Stomach (tissue), 19 donors: ENCODE measurements around the gene DCP1A. TPM values are rescaled to one million over a fixed set of nuclear protein-coding genes. Genes with fewer than 3 reads are reported as not detected.

Source experiments
- DNase-seq, 2 donors: peaks; one replicate each; pipeline versions ENCODE4 v3.0.0 to v3.0.0-alpha.2; 2013 to 2019
- H3K27ac ChIP-seq, 5 donors: fragments of 200-600 bp in 4 of 5; sonication (generic) in 4 of 5; one replicate each; pipeline ENCODE4 v1.5.1; 2013 to 2019; ENCODE audit warnings: mild to moderate bottlenecking in 1 of 5, moderate library complexity in 1 of 5
- H3K27me3 ChIP-seq, 3 donors: fragments of 200-600 bp; sonication (generic); one replicate each; pipeline ENCODE4 v1.5.1; 2017 to 2019; ENCODE audit warnings: mixed run types in 1 of 3
- H3K36me3 ChIP-seq, 4 donors: fragments of 200-600 bp; sonication (generic); 1 replicate in 3 of 4; 2 replicates in 1 of 4; pipeline ENCODE4 v1.5.1; 2016 to 2019
- H3K4me1 ChIP-seq, 4 donors: fragments of 200-600 bp; sonication (generic); one replicate each; pipeline ENCODE4 v1.5.1; 2016 to 2019
- H3K4me3 ChIP-seq, 4 donors: fragments of 200-600 bp; sonication (generic) in 3 of 4; one replicate each; pipeline ENCODE4 v1.5.1; 2016 to 2019; ENCODE audit warnings: mild to moderate bottlenecking in 1 of 4
- H3K9me3 ChIP-seq, 4 donors: fragments of 200-600 bp; sonication (generic); one replicate each; pipeline ENCODE4 v1.5.1; 2016 to 2019
- CTCF ChIP-seq, 7 experiments: fragments of 450-650 bp in 4 of 7; fragments of 200-600 bp in 3 of 7; sonication (generic) in 3 of 7; IDR thresholded peaks; one replicate each; pipeline ENCODE4 v1.5.1; 2016 to 2019; ENCODE audit warnings: antibody characterized with exemption in 7 of 7, control low read depth in 2 of 7, mild to moderate bottlenecking in 1 of 7
- EP300 ChIP-seq: sonication (generic); formaldehyde crosslinking; IDR thresholded peaks from one replicate; pipeline ENCODE4 v1.6.1; 2017; ENCODE audit warnings: antibody characterized with exemption
- POLR2A ChIP-seq, 4 donors: fragments of 450-650 bp; IDR thresholded peaks; one replicate each; pipeline ENCODE4 v1.6.1; 2016; ENCODE audit warnings: antibody characterized with exemption in 4 of 4, control low read depth in 2 of 4, mild to moderate bottlenecking in 1 of 4, moderate library complexity in 1 of 4
- POLR2AphosphoS5 ChIP-seq, 3 donors: sonication (generic); formaldehyde crosslinking; IDR thresholded peaks; one replicate each; pipeline ENCODE4 v1.6.1; 2016; ENCODE audit warnings: antibody characterized with exemption in 3 of 3
- WGBS, 5 donors: extraction: QIAGEN DNeasy Blood & Tissue Kit in 3 of 5; methylation state at CpG; one replicate each; pipeline versions ENCODE4 v1.1.5 to v1.1.7; 2013 to 2018; 5-methylcytosine and 5-hydroxymethylcytosine counted together
- intact Hi-C: fragments of 100-400 bp; cut with DNase I; formaldehyde crosslinking; loops from one replicate; pipeline ENCODE4 v1.15.1; 2023; ENCODE audit warnings: low total_unique reads
- long read RNA-seq, 10 donors: transcript quantifications; one replicate each; lab custom pipeline, GENCODE V29; 2026
- polyA plus RNA-seq, 3 donors: library from polyadenylated mRNA; stranded (reverse); fragments of 200-250 nt; gene quantifications; one replicate each; pipeline ENCODE4 v1.2.3, GENCODE V29; 2013
- total RNA-seq, 5 donors: library from RNA; depleted of rRNA; stranded (reverse); fragments of >200 nt; gene quantifications; one replicate each; pipeline versions ENCODE4 v1.1.0 to v1.2.3, GENCODE V29; 2014 to 2016
- donor health status: healthy with polysubstance abuse.
- donor health status: Bipolar disorder and iron deficiency.
- donor health status: healthy.

Gene DCP1A
- total RNA-seq (10 to 100 TPM; 10.7 to 20.6 (median 14.3) TPM), polyA plus RNA-seq (1 to 10 TPM; 4.5 to 8.7 (median 4.6) TPM)
- long read RNA-seq, donor 1, full-length matches to known transcripts, result 1 of 1 reads
- long read RNA-seq, donor 1, partial matches to known transcripts, result 0 of 1 reads
- long read RNA-seq, donor 1, other reads (novel, unspliced or antisense), result 0 of 1 reads
- long read RNA-seq, donor 2, full-length matches to known transcripts, result 3 of 9 reads
- long read RNA-seq, donor 2, partial matches to known transcripts, result 6 of 9 reads
- long read RNA-seq, donor 2, other reads (novel, unspliced or antisense), result 0 of 9 reads
- long read RNA-seq, donor 3, result 0 reads
- long read RNA-seq, donor 4, partial matches to known transcripts, result 0 of 1 reads
- long read RNA-seq, donor 4, other reads (novel, unspliced or antisense), result 0 of 1 reads
- long read RNA-seq, donor 5, full-length matches to known transcripts, result 4 of 9 reads
- long read RNA-seq, donor 5, partial matches to known transcripts, result 5 of 9 reads
- long read RNA-seq, donor 5, other reads (novel, unspliced or antisense), result 0 of 9 reads
- long read RNA-seq, donor 6, result 0 reads
- long read RNA-seq, donor 7, full-length matches to known transcripts, result 5 of 12 reads
- long read RNA-seq, donor 7, partial matches to known transcripts, result 7 of 12 reads
- long read RNA-seq, donor 7, other reads (novel, unspliced or antisense), result 0 of 12 reads
- long read RNA-seq, donor 8, full-length matches to known transcripts, result 4 of 9 reads
- long read RNA-seq, donor 8, partial matches to known transcripts, result 5 of 9 reads
- long read RNA-seq, donor 8, other reads (novel, unspliced or antisense), result 0 of 9 reads
- long read RNA-seq, donor 9, result 0 reads
- long read RNA-seq, donor 10, full-length matches to known transcripts, result 1 of 1 reads
- long read RNA-seq, donor 10, partial matches to known transcripts, result 0 of 1 reads
- long read RNA-seq, donor 10, other reads (novel, unspliced or antisense), result 0 of 1 reads

GRCh38 chr3:53347261-53348064, at the start of gene DCP1A:
TSS of gene DCP1A (minus strand) at chr3:53347543. CDS start at chr3:53347517, 26 bp downstream.
- intact Hi-C loops, result no loop called here
- 0 to 1% (median 0%) methylated on average over 28 to 61 of the region's 61 CpGs for WGBS, 5 donors
- no peaks in the 10 kb centered on the region for H3K27me3 ChIP-seq
- no peaks in the 10 kb centered on the region for H3K9me3 ChIP-seq
- TF ChIP-seq EP300 (no peak), POLR2AphosphoS5 (IDR thresholded peaks at IDR 0.05) (peak; percentile 89 to 98 (median 95)), POLR2A (IDR thresholded peaks at IDR 0.05) (peak in 2 of 4 donors; percentile 58 to 69), CTCF (IDR thresholded peaks at IDR 0.05) (peak in 1 of 7 experiments; percentile 23)
- DNase-seq, result peak; percentile 96 to 99
- H3K27ac ChIP-seq, result peak within 1 kb of the TSS; percentile 95 to 98 (median 96)
- peak within 1 kb of the TSS; percentile 85 to 96 (median 90) for H3K4me3 ChIP-seq
- peaks cover 7 to 50% (median 46%) of the 10 kb centered on the region in 4 donors for H3K4me1 ChIP-seq
- H3K36me3 ChIP-seq, result peaks cover 4 to 21% (median 16%) of the 10 kb centered on the region in 4 donors

DNA sequence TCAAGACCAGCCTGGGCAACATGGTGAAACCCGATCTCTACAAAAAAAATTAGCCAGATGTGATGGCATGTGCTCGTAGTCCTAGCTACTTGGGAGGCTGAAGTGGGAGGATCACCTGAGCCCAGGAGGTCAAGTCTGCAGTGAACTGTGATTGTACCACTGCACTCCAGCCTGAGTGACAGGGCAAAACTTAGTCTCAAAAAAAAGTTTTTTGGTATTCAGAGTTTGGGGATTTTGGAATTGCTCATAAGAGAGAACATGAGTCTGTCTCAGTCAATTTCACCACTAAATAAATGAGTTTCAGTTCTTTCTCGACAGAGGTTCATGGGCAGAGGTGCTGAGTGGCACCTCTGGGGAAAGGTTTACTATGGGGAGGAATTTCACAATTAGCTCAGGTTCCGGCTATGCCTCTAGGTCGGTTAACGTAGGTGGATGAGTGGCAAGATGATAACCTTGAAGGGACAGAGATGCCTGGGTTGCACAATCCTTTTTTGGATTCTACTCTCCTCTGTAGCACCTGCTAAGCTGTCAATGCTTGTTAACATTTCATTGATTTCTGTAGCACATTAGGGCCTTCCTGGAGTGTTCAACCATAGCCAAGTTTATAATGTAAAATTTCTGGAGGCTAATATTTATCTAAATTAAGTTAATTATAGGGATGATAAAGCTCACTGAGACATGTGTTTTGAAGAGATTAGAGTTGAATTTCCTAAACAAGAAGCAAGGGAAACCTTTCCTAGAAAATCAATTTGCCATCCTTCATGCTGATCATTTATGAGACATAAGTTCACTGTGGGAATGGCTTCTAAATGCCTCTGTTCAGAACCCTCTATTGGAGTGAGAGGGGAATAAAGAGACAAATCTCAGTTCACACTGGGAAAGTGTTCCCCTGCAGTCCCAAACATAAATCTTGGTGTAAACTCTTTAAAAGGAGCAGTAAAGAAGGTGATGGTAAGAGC, 37.4 kb upstream of the DCP1A start:
- no peaks in the 10 kb centered on the region for H3K36me3 ChIP-seq
- H3K27ac ChIP-seq, result no peak overlapping the region
- H3K4me1 ChIP-seq, result no peaks in the 10 kb centered on the region
- DNase-seq, result no peak
- H3K4me3 ChIP-seq, result no peak overlapping the region
- TF ChIP-seq EP300, result no peak
- TF ChIP-seq POLR2AphosphoS5 (IDR thresholded peaks at IDR 0.05), result no peak
- TF ChIP-seq CTCF (IDR thresholded peaks at IDR 0.05), result no peak
- no peak for TF ChIP-seq POLR2A (IDR thresholded peaks at IDR 0.05)
- 68 to 83% (median 78%) methylated on average over 6 of the region's 6 CpGs for WGBS, 5 donors
- H3K9me3 ChIP-seq, result no peaks in the 10 kb centered on the region
- peaks cover 0 to 9% (median 8%) of the 10 kb centered on the region in 3 donors for H3K27me3 ChIP-seq
- intact Hi-C loops, result no loop called here

GRCh38 chr3:53382106-53382505, 34.8 kb upstream of the DCP1A start:
- H3K4me3 ChIP-seq, result no peak overlapping the region
- WGBS, 5 donors, result 89 to 92% (median 89%) methylated on average over 4 of the region's 4 CpGs
- H3K27ac ChIP-seq, result no peak overlapping the region
- peaks cover 0 to 8% (median 7%) of the 10 kb centered on the region in 3 donors for H3K27me3 ChIP-seq
- no peaks in the 10 kb centered on the region for H3K36me3 ChIP-seq
- intact Hi-C loops, result no loop called here
- H3K4me1 ChIP-seq, result no peaks in the 10 kb centered on the region
- TF ChIP-seq POLR2A (IDR thresholded peaks at IDR 0.05) (no peak), EP300 (no peak), POLR2AphosphoS5 (IDR thresholded peaks at IDR 0.05) (no peak), CTCF (IDR thresholded peaks at IDR 0.05) (no peak)
- no peaks in the 10 kb centered on the region for H3K9me3 ChIP-seq
- no peak for DNase-seq
